HEK293 (cell line): ENCODE measurements around the gene CHMP1A.
A peak's percentile ranks its signal among the peaks of the same experiment; 100 is the strongest.

Experiments used
- GLI2 ChIP-seq: fragments of 450-650 bp; formaldehyde crosslinking; IDR thresholded peaks from 2 replicates; pipeline ENCODE4; 2017; ENCODE audit warnings: missing biosample characterization, missing genetic modification characterization, low read depth, borderline replicate concordance
- HOXA7 ChIP-seq: sonication (generic); formaldehyde crosslinking; IDR thresholded peaks from 2 replicates; pipeline ENCODE4 v1.8.1; 2022; ENCODE audit warnings: missing genetic modification reagents, borderline replicate concordance
- HOXC10 ChIP-seq: sonication (generic); formaldehyde crosslinking; IDR thresholded peaks from 2 replicates; pipeline ENCODE4 v1.8.1; 2023; ENCODE audit warnings: mild to moderate bottlenecking, missing genetic modification reagents
- SP3 ChIP-seq: fragments of 450-650 bp; formaldehyde crosslinking; IDR thresholded peaks from 2 replicates; pipeline ENCODE4 v1.5.1; 2016; ENCODE audit warnings: missing biosample characterization, missing genetic modification characterization
- TRIM28 ChIP-seq: IDR thresholded peaks from 2 replicates; pipeline ENCODE4 v1.6.1; 2011; ENCODE audit warnings: low read length, control low read depth, borderline replicate concordance
- ZBTB20 ChIP-seq: fragments of 450-650 bp; formaldehyde crosslinking; IDR thresholded peaks from 2 replicates; pipeline ENCODE4 v1.5.1; 2016; ENCODE audit warnings: missing biosample characterization, missing genetic modification characterization
- ZBTB21 ChIP-seq: fragments of 450-650 bp; formaldehyde crosslinking; IDR thresholded peaks from 2 replicates; pipeline ENCODE4 v1.5.1; 2017; ENCODE audit warnings: missing biosample characterization, missing genetic modification characterization
- ZBTB7A ChIP-seq: fragments of 450-650 bp; formaldehyde crosslinking; IDR thresholded peaks from 2 replicates; pipeline ENCODE4 v1.5.1; 2016; ENCODE audit warnings: low read depth, missing biosample characterization, missing genetic modification characterization
- ZFHX2 ChIP-seq: fragments of 450-650 bp; formaldehyde crosslinking; conservative IDR thresholded peaks from 2 replicates; pipeline ENCODE4 v1.5.1; 2016; ENCODE audit warnings: missing biosample characterization, missing genetic modification characterization
- ZNF157 ChIP-seq: fragments of 450-650 bp; formaldehyde crosslinking; IDR thresholded peaks from 2 replicates; pipeline ENCODE4 v1.5.1; 2016; ENCODE audit warnings: missing biosample characterization, missing genetic modification characterization
- ZNF23 ChIP-seq: fragments of 450-650 bp; formaldehyde crosslinking; IDR thresholded peaks from 2 replicates; pipeline ENCODE4 v1.5.1; 2016; ENCODE audit warnings: missing biosample characterization, missing genetic modification characterization, borderline replicate concordance
- ZNF248 ChIP-seq: fragments of 450-650 bp; formaldehyde crosslinking; IDR thresholded peaks from 2 replicates; pipeline ENCODE4 v1.5.1; 2017; ENCODE audit warnings: missing biosample characterization, missing genetic modification characterization
- ZNF354C ChIP-seq: fragments of 450-650 bp; formaldehyde crosslinking; IDR thresholded peaks from 2 replicates; pipeline ENCODE4 v1.5.1; 2016; ENCODE audit warnings: missing biosample characterization, missing genetic modification characterization, low read depth, borderline replicate concordance
- ZNF366 ChIP-seq: fragments of 450-650 bp; formaldehyde crosslinking; conservative IDR thresholded peaks from 2 replicates; pipeline ENCODE4 v1.5.1; 2016; ENCODE audit warnings: missing biosample characterization, missing genetic modification characterization
- ZNF548 ChIP-seq: fragments of 450-650 bp; formaldehyde crosslinking; IDR thresholded peaks from 2 replicates; pipeline ENCODE4 v1.5.1; 2016; ENCODE audit warnings: missing biosample characterization, missing genetic modification characterization
- ZNF600 ChIP-seq: fragments of 450-650 bp; formaldehyde crosslinking; IDR thresholded peaks from 2 replicates; pipeline ENCODE4 v1.5.1; 2016; ENCODE audit warnings: missing biosample characterization, missing genetic modification characterization
- ZNF626 ChIP-seq: fragments of 450-650 bp; sonication (Bioruptor Pico); formaldehyde crosslinking; IDR thresholded peaks from 2 replicates; pipeline ENCODE4 v1.5.1; 2018; ENCODE audit warnings: missing biosample characterization, missing genetic modification characterization, inconsistent platforms
- ZNF629 ChIP-seq: fragments of 450-650 bp; formaldehyde crosslinking; IDR thresholded peaks from 2 replicates; pipeline ENCODE4 v1.5.1; 2017; ENCODE audit warnings: missing biosample characterization, missing genetic modification characterization
- ZNF677 ChIP-seq: fragments of 450-650 bp; IDR thresholded peaks from 2 replicates; pipeline ENCODE4 v1.5.0; 2018; ENCODE audit warnings: missing biosample characterization, mild to moderate bottlenecking, missing genetic modification characterization, moderate library complexity
- ZNF701 ChIP-seq: fragments of 450-650 bp; formaldehyde crosslinking; IDR thresholded peaks from 2 replicates; pipeline ENCODE4 v1.5.1; 2016; ENCODE audit warnings: missing biosample characterization, missing genetic modification characterization
- ZNF776 ChIP-seq: fragments of 450-650 bp; formaldehyde crosslinking; IDR thresholded peaks from 2 replicates; pipeline ENCODE4 v1.5.0; 2017; ENCODE audit warnings: missing biosample characterization, missing genetic modification characterization, borderline replicate concordance
- TF ChIP-seq, protein P1 (sequence below): fragments of 450-650 bp; IDR thresholded peaks from 2 replicates; pipeline ENCODE4 v1.5.1; 2018; ENCODE audit warnings: missing biosample characterization, missing genetic modification characterization
- TF ChIP-seq, protein P2 (sequence below): fragments of 450-650 bp; formaldehyde crosslinking; IDR thresholded peaks from 2 replicates; pipeline ENCODE4 v1.5.1; 2017; ENCODE audit warnings: missing biosample characterization, missing genetic modification characterization
- TF ChIP-seq, protein P3 (sequence below): fragments of 450-650 bp; formaldehyde crosslinking; IDR thresholded peaks from 2 replicates; pipeline ENCODE4 v1.5.1; 2016; ENCODE audit warnings: missing biosample characterization, missing genetic modification characterization
- TF ChIP-seq, protein P4 (sequence below): fragments of 450-650 bp; formaldehyde crosslinking; IDR thresholded peaks from 2 replicates; pipeline ENCODE4 v1.5.1; 2016; ENCODE audit warnings: missing biosample characterization, missing genetic modification characterization, borderline replicate concordance
- TF ChIP-seq, protein P5 (sequence below): fragments of 450-650 bp; formaldehyde crosslinking; IDR thresholded peaks from 2 replicates; pipeline ENCODE4 v1.5.1; 2016; ENCODE audit warnings: missing biosample characterization, missing genetic modification characterization
- TF ChIP-seq, protein P6 (sequence below): fragments of 450-650 bp; formaldehyde crosslinking; IDR thresholded peaks from 2 replicates; pipeline ENCODE4 v1.5.1; 2017; ENCODE audit warnings: missing biosample characterization, missing genetic modification characterization
- TF ChIP-seq, protein P7 (sequence below): fragments of 450-650 bp; formaldehyde crosslinking; IDR thresholded peaks from 2 replicates; pipeline ENCODE4 v1.5.1; 2017; ENCODE audit warnings: missing biosample characterization, missing genetic modification characterization
- TF ChIP-seq, protein P8 (sequence below): fragments of 450-650 bp; formaldehyde crosslinking; IDR thresholded peaks from 2 replicates; pipeline ENCODE4; 2016; ENCODE audit warnings: missing biosample characterization, missing genetic modification characterization

CHMP1A gene

DNA sequence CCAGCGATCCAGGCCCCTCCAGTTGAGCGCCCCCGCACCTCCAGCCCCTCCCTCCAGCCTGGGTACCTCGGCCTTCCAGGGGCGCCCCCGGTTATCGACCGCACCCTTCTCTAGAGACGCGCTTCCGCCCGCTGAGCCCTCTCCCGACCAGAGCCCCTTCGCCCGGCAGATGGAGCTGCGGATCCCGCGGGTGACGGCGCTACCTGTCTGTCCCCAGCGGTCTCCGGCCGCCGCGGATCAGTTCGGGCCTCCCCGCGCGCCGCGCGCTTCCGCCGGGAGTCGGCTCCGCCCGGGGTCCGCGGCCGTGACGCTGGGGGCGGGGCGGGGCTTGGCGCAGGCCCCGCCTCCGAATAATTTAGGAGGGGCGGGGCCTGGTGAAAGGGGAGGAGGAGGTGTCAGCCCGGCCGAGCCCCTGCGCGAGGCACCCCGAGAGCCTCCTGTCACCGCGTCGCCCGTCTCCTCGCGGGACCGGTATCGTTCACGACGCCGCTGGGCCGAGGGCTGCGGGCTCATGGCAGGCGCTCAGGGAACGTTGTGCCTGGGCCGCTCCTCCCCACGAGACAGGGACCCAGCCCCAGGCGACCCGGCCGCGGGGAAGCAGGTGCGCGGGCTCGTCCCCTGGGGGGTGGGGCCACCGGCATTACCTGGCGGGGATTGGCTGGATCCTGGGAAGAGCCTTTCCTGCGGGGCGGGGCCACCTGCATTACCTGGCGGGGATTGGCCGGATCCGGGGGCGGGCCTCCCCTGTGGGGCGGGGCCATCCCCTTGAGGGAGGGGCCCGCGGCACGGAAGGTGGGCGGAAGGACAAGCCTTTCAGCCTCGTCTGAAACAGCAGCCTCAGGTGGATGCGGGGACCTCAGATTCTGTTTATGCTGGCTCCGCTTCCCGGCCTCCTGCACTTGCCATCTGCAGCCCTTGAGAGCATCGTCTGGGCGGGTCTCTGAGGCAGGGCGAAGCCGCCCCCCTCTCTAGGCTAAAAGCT lies 44.2 kb upstream of the CHMP1A start, which contains the start of gene SPATA2L (continued):
- TF ChIP-seq HOXA7 (CRISPR knock-in tag) (no peak), ZNF677 (no peak), ZBTB21 (no peak), SP3 (peak; percentile 96), ZBTB7A (tag by site-specific recombination) (no peak), ZNF626 (tag by site-specific recombination) (no peak), ZNF548 (tag by site-specific recombination) (no peak), ZNF157 (tag by site-specific recombination) (no peak), ZNF366 (tag by site-specific recombination) (no peak), ZNF23 (tag by site-specific recombination) (no peak), ZNF776 (no peak), HOXC10 (no peak), ZNF600 (no peak), ZBTB20 (tag by site-specific recombination) (no peak), ZNF248 (tag by site-specific recombination) (no peak), TRIM28 (no peak), ZFHX2 (tag by site-specific recombination) (peak; percentile 73), ZNF701 (tag by site-specific recombination) (no peak), ZNF354C (tag by site-specific recombination) (no peak), ZNF629 (tag by site-specific recombination) (no peak), GLI2 (tag by site-specific recombination) (no peak)
- TF ChIP-seq, protein P1, sequence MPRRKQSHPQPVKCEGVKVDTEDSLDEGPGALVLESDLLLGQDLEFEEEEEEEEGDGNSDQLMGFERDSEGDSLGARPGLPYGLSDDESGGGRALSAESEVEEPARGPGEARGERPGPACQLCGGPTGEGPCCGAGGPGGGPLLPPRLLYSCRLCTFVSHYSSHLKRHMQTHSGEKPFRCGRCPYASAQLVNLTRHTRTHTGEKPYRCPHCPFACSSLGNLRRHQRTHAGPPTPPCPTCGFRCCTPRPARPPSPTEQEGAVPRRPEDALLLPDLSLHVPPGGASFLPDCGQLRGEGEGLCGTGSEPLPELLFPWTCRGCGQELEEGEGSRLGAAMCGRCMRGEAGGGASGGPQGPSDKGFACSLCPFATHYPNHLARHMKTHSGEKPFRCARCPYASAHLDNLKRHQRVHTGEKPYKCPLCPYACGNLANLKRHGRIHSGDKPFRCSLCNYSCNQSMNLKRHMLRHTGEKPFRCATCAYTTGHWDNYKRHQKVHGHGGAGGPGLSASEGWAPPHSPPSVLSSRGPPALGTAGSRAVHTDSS = no peak
- TF ChIP-seq, protein P2, sequence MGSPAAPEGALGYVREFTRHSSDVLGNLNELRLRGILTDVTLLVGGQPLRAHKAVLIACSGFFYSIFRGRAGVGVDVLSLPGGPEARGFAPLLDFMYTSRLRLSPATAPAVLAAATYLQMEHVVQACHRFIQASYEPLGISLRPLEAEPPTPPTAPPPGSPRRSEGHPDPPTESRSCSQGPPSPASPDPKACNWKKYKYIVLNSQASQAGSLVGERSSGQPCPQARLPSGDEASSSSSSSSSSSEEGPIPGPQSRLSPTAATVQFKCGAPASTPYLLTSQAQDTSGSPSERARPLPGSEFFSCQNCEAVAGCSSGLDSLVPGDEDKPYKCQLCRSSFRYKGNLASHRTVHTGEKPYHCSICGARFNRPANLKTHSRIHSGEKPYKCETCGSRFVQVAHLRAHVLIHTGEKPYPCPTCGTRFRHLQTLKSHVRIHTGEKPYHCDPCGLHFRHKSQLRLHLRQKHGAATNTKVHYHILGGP (tag by site-specific recombination) = no peak
- TF ChIP-seq, protein P3, sequence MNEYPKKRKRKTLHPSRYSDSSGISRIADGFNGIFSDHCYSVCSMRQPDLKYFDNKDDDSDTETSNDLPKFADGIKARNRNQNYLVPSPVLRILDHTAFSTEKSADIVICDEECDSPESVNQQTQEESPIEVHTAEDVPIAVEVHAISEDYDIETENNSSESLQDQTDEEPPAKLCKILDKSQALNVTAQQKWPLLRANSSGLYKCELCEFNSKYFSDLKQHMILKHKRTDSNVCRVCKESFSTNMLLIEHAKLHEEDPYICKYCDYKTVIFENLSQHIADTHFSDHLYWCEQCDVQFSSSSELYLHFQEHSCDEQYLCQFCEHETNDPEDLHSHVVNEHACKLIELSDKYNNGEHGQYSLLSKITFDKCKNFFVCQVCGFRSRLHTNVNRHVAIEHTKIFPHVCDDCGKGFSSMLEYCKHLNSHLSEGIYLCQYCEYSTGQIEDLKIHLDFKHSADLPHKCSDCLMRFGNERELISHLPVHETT (tag by site-specific recombination) = no peak
- TF ChIP-seq, protein P4, sequence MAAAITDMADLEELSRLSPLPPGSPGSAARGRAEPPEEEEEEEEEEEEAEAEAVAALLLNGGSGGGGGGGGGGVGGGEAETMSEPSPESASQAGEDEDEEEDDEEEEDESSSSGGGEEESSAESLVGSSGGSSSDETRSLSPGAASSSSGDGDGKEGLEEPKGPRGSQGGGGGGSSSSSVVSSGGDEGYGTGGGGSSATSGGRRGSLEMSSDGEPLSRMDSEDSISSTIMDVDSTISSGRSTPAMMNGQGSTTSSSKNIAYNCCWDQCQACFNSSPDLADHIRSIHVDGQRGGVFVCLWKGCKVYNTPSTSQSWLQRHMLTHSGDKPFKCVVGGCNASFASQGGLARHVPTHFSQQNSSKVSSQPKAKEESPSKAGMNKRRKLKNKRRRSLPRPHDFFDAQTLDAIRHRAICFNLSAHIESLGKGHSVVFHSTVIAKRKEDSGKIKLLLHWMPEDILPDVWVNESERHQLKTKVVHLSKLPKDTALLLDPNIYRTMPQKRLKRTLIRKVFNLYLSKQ (tag by site-specific recombination) = no peak
- TF ChIP-seq, protein P5, sequence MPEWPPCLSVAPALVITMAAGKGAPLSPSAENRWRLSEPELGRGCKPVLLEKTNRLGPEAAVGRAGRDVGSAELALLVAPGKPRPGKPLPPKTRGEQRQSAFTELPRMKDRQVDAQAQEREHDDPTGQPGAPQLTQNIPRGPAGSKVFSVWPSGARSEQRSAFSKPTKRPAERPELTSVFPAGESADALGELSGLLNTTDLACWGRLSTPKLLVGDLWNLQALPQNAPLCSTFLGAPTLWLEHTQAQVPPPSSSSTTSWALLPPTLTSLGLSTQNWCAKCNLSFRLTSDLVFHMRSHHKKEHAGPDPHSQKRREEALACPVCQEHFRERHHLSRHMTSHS (tag by site-specific recombination) = no peak
- TF ChIP-seq, protein P6, sequence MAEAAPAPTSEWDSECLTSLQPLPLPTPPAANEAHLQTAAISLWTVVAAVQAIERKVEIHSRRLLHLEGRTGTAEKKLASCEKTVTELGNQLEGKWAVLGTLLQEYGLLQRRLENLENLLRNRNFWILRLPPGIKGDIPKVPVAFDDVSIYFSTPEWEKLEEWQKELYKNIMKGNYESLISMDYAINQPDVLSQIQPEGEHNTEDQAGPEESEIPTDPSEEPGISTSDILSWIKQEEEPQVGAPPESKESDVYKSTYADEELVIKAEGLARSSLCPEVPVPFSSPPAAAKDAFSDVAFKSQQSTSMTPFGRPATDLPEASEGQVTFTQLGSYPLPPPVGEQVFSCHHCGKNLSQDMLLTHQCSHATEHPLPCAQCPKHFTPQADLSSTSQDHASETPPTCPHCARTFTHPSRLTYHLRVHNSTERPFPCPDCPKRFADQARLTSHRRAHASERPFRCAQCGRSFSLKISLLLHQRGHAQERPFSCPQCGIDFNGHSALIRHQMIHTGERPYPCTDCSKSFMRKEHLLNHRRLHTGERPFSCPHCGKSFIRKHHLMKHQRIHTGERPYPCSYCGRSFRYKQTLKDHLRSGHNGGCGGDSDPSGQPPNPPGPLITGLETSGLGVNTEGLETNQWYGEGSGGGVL (tag by site-specific recombination) = no peak
- TF ChIP-seq, protein P7, sequence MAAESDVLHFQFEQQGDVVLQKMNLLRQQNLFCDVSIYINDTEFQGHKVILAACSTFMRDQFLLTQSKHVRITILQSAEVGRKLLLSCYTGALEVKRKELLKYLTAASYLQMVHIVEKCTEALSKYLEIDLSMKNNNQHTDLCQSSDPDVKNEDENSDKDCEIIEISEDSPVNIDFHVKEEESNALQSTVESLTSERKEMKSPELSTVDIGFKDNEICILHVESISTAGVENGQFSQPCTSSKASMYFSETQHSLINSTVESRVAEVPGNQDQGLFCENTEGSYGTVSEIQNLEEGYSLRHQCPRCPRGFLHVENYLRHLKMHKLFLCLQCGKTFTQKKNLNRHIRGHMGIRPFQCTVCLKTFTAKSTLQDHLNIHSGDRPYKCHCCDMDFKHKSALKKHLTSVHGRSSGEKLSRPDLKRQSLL = no peak
- TF ChIP-seq, protein P8, sequence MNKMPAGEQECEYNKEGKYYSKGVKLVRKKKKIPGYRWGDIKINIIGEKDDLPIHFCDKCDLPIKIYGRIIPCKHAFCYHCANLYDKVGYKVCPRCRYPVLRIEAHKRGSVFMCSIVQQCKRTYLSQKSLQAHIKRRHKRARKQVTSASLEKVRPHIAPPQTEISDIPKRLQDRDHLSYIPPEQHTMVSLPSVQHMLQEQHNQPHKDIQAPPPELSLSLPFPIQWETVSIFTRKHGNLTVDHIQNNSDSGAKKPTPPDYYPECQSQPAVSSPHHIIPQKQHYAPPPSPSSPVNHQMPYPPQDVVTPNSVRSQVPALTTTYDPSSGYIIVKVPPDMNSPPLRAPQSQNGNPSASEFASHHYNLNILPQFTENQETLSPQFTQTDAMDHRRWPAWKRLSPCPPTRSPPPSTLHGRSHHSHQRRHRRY (tag by site-specific recombination) = no peak
